ENCODE results near the gene CDK14. TPM values are rescaled to one million over a fixed set of nuclear protein-coding genes. Genes with fewer than 3 reads are reported as not detected.

The CDK14 gene
- total RNA-seq, 4 donors from 2014 or later, result 3.5 to 5.1 (median 3.9) TPM

DNA sequence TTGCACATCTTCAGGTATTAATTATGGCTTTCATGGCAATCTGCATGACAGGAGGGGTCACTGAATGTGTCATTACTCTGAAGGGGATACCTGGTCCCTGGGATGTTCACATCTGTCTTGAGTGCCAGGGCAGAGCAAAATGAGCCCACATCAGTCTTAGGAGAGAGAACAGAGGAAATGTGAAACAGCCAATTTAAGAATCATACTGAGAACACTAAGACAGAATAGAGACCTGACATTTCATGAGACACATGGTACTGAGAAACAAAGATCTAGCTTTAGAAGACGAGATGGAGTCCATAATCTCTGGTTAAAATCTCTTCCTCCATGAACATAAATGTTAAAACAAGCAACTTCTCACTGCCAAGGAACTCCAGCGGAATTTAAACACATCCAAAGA lies 634.0 kb downstream of the CDK14 start:
- H3K9me3 ChIP-seq, result no peaks in the 10 kb centered on the region
- H3K27ac ChIP-seq, result no peak overlapping the region
- H3K27me3 ChIP-seq, result no peaks in the 10 kb centered on the region
- TF ChIP-seq POLR2AphosphoS5 (IDR thresholded peaks at IDR 0.05) (no peak), EP300 (IDR thresholded peaks at IDR 0.05) (no peak), POLR2A (IDR thresholded peaks at IDR 0.05) (no peak)
- no peak overlapping the region for H3K4me3 ChIP-seq
- 86% methylated on average over 2 of the region's 2 CpGs for WGBS
- H3K36me3 ChIP-seq, result no peaks in the 10 kb centered on the region
- no peak for DNase-seq (ENCODE audit: low spot score in 2 of 2)
- H3K4me1 ChIP-seq, result no peaks in the 10 kb centered on the region

DNA sequence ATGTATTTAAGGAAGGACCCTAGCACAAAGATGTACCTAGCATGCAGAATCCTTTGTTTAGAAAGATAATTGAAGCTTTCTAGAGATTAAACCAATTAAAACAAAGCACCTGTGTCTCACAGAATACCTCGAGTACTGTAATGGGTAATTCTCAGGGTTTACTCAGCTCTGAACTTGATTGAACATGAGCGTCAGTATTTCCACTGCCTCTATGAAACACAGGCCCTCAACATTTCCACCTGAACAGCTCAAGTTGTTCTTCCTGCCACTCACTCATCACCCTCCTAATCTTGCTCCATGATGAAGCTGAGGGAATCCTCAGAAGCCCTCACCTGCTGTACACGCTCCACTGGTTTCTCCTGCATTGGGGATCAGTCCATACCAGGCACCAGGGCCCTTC lies 634.4 kb downstream of the CDK14 start:
- no peaks in the 10 kb centered on the region for H3K27me3 ChIP-seq
- H3K4me3 ChIP-seq, result no peak overlapping the region
- DNase-seq (ENCODE audit: low spot score in 2 of 2), result no peak
- H3K9me3 ChIP-seq, result no peaks in the 10 kb centered on the region
- no peak for TF ChIP-seq POLR2A (IDR thresholded peaks at IDR 0.05)
- TF ChIP-seq EP300 (IDR thresholded peaks at IDR 0.05), result no peak
- no peak for TF ChIP-seq CTCF (IDR thresholded peaks at IDR 0.05)
- TF ChIP-seq POLR2AphosphoS5 (IDR thresholded peaks at IDR 0.05), result no peak
- H3K4me1 ChIP-seq, result no peaks in the 10 kb centered on the region
- no peak overlapping the region for H3K27ac ChIP-seq
- no peaks in the 10 kb centered on the region for H3K36me3 ChIP-seq
- 86% methylated on average over 3 of the region's 3 CpGs for WGBS

- Histone ChIP-seq H3K27me3 (no peaks in the 10 kb centered on the region), H3K9me3 (no peaks in the 10 kb centered on the region), H3K4me3 (no peak overlapping the region), H3K27ac (no peak overlapping the region), H3K4me1 (no peaks in the 10 kb centered on the region), H3K36me3 (no peaks in the 10 kb centered on the region)
- TF ChIP-seq CTCF (IDR thresholded peaks at IDR 0.05), result no peak
- no peak for TF ChIP-seq POLR2AphosphoS5 (IDR thresholded peaks at IDR 0.05)
- 61% methylated on average over 8 of the region's 8 CpGs for WGBS
- no peak for DNase-seq (ENCODE audit: low spot score in 2 of 2)
These were observed 637.1 kb downstream of the CDK14 start for GRCh38 chr7:91233212-91233611.

DNA sequence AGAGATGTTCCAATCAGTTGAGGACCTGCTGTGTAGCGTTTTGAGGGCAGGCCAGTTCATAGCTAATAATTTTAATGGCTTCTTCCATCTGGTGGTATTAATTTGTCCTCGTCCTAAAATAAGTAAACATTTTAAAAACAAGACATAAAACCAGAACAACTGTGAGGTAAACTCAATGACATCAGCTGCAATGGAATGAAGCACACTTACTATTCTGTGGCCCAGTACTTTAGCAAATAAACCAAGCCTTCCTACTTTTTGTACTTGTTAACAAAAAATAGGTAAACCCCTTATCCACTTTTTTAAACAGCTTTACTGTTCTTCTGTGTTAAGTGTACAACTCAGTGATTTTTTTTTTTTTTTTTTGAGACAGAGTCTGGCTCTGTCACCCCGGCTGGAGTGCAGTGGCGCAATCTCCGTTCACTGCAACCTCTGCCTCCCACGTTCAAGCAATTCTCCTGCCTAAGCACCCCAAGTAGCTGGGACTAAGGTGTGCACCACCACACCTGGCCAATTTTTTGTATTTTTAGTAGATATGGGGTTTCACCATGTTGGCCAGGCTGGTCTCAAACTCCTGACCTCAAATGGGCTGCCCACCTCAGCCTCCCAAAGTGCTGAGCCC lies 639.2 kb downstream of the CDK14 start:
- TF ChIP-seq CTCF (IDR thresholded peaks at IDR 0.05), result no peak
- no peak for TF ChIP-seq POLR2A (IDR thresholded peaks at IDR 0.05)
- TF ChIP-seq EP300 (IDR thresholded peaks at IDR 0.05), result no peak
- no peak for TF ChIP-seq POLR2AphosphoS5 (IDR thresholded peaks at IDR 0.05)
- 87% methylated on average over 6 of the region's 6 CpGs for WGBS
- Histone ChIP-seq H3K27me3 (no peaks in the 10 kb centered on the region), H3K9me3 (no peaks in the 10 kb centered on the region), H3K36me3 (no peaks in the 10 kb centered on the region), H3K27ac (no peak overlapping the region), H3K4me3 (no peak overlapping the region), H3K4me1 (peaks cover 8% of the 10 kb centered on the region)
- DNase-seq (ENCODE audit: low spot score in 2 of 2), result no peak

DNA sequence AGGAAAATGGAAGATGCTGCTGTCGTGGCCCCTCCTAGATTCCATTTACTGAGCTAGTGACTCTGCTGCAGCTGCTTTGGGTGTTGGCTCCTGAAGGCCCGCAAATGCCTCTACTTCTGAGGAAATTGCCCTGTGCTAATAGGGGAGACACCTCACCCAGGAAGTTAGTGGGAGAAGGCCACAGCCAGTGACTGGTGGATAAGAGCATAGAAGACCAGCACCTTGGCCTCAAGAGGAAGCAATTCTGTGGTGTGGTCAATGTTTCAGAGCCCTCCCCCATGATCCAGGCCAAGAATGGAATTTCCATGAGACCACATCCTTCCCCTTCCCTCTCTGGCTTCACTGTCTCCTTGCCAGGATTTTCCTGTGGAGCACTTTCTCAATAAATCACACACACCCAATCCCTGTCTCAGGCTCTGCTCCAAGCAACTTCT lies 643.1 kb downstream of the CDK14 start:
- TF ChIP-seq POLR2A (IDR thresholded peaks at IDR 0.05) (no peak), CTCF (IDR thresholded peaks at IDR 0.05) (no peak), POLR2AphosphoS5 (IDR thresholded peaks at IDR 0.05) (no peak), EP300 (IDR thresholded peaks at IDR 0.05) (no peak)
- Histone ChIP-seq H3K4me3 (no peak overlapping the region), H3K9me3 (no peaks in the 10 kb centered on the region), H3K36me3 (no peaks in the 10 kb centered on the region), H3K27me3 (no peaks in the 10 kb centered on the region), H3K27ac (no peak overlapping the region), H3K4me1 (peaks cover 31% of the 10 kb centered on the region)
- no peak for DNase-seq (ENCODE audit: low spot score in 2 of 2)
- WGBS, result 84% methylated on average over 2 of the region's 2 CpGs

DNA sequence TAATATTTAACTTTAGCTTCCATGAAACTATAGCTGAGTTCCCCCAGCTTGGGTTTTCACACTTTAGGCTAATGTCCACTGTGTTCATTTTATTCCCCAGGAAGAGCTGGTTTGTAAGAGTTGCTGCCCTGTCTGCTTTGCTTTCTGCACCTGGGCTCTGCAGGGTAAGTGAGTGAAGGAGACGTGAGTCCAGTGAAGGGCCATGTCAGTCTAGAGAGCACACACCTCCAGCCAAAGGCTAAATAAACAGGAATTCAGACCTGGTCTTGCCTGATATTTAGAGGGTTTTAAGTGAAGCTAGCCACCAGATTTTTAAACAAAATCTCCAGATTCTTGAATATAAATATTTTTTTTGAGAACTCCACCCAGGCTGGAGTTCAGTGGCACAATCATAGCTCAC lies 643.7 kb downstream of the CDK14 start:
- no peak for TF ChIP-seq EP300 (IDR thresholded peaks at IDR 0.05)
- no peak for TF ChIP-seq POLR2AphosphoS5 (IDR thresholded peaks at IDR 0.05)
- TF ChIP-seq CTCF (IDR thresholded peaks at IDR 0.05), result no peak
- no peak for TF ChIP-seq POLR2A (IDR thresholded peaks at IDR 0.05)
- peaks cover 31% of the 10 kb centered on the region for H3K4me1 ChIP-seq
- no peaks in the 10 kb centered on the region for H3K9me3 ChIP-seq
- no peaks in the 10 kb centered on the region for H3K27me3 ChIP-seq
- no peaks in the 10 kb centered on the region for H3K36me3 ChIP-seq
- H3K27ac ChIP-seq, result peak overlapping the region; percentile 5
- WGBS, result 89% methylated on average over 1 of the region's 1 CpG
- H3K4me3 ChIP-seq, result no peak overlapping the region
- DNase-seq (ENCODE audit: low spot score in 2 of 2), result no peak
